GM12872 (cell line): ENCODE results near the gene WDFY4.

ENCODE experiments used
- TF ChIP-seq, protein P1 (sequence below): IDR thresholded peaks from 3 replicates; pipeline ENCODE4 v1.5.1; 2011; ENCODE audit warnings: low read depth, mild to moderate bottlenecking, low read length, moderate library complexity; ENCODE audit not compliant: insufficient read depth

WDFY4 gene

DNA sequence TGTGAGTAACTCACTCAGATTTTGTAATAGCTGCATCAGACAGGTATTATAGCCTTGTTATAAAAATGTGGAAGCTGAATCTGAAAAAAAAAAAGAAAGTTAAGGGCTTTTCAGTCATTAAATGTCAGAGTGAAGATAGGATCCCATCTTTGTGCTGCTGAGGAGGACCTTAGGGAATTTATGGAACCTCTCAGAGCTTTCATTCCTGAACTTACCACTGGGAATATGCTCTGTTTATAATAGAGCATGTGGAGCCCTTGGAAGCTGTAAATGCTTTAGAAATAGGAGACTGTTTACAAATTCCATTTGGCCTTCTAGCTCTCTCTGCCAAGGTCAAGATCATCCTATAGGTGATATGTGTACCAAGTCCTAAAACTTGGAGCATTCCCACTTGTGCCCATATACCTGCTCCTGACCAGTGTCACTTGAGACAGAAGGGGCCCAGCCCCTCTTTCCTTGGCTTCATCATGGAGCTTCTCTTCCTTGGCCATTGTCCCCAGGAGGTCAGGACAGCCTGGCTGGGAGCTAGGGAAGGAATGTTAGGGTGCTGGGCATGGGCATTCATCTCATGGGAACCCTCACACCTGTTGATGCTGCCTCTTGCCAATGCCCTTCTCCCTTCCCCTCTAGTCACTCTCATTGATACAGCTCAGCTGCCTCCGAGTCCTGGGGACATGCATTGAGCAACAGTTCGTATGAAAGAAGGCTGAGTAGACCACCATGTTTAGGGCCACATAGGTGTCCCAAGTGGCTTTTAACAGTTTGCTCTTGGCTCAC lies 149.7 kb downstream of the WDFY4 start:
- TF ChIP-seq, protein P1, sequence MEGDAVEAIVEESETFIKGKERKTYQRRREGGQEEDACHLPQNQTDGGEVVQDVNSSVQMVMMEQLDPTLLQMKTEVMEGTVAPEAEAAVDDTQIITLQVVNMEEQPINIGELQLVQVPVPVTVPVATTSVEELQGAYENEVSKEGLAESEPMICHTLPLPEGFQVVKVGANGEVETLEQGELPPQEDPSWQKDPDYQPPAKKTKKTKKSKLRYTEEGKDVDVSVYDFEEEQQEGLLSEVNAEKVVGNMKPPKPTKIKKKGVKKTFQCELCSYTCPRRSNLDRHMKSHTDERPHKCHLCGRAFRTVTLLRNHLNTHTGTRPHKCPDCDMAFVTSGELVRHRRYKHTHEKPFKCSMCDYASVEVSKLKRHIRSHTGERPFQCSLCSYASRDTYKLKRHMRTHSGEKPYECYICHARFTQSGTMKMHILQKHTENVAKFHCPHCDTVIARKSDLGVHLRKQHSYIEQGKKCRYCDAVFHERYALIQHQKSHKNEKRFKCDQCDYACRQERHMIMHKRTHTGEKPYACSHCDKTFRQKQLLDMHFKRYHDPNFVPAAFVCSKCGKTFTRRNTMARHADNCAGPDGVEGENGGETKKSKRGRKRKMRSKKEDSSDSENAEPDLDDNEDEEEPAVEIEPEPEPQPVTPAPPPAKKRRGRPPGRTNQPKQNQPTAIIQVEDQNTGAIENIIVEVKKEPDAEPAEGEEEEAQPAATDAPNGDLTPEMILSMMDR = no peak

DNA sequence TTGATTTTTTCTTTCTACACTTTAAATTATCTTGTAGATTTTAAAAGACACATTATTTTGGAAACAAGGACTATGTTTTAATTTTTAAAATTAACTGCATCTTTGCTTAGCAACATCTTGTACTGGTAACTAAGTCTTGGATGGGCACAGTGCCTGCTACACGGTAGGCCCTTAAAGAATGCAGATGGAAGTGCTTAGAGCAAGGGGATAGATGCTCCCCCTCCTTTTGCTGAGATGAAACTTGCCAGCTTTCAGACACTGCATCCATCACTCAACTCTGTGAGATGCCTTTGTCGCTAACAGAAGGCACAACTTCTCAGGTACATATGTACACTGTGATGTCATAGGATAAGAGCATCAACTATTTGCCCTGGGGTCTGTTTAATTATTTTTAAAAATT lies 151.1 kb downstream of the WDFY4 start:
- TF ChIP-seq, protein P1 = no peak

DNA sequence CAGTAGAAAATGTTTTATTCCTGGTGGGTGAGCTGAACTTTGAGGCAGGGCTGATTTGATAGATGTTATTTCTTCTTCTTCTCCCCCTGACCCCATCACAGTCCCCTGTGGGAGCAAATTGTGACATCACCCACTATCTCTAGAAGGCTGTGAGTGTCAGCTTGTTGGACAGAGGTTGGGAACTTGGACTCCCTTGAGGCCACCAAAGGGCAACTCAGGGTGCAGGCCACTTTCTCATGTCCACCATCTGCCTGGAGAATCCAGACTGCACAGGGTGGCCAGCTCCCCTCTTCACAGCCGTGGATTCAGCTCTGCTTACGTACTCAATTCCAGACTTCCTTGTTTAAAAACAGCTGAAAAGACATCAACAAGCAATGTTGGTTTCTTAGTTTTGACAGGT lies 151.9 kb downstream of the WDFY4 start:
- TF ChIP-seq, protein P1 = no peak

DNA sequence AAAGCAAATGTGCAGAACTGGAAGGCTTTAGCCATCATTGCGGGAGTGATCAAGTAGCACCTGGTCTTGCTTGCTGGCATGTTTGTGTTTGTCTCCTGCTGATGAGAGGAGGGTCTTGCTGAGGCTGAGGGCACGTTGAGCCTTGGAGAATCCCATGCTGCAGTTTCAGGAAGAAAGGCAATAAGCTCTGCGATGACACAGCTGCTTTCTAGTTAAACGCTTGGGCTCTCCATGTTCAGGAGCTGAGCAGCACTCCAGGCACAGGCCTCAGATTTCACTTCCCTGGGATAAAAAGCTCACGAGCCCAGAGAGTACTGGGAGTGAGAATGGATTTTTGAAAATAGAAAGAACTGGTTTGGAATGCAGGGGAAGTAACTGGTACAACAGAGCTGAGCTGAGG lies 154.2 kb downstream of the WDFY4 start:
- TF ChIP-seq, protein P1 = no peak

DNA sequence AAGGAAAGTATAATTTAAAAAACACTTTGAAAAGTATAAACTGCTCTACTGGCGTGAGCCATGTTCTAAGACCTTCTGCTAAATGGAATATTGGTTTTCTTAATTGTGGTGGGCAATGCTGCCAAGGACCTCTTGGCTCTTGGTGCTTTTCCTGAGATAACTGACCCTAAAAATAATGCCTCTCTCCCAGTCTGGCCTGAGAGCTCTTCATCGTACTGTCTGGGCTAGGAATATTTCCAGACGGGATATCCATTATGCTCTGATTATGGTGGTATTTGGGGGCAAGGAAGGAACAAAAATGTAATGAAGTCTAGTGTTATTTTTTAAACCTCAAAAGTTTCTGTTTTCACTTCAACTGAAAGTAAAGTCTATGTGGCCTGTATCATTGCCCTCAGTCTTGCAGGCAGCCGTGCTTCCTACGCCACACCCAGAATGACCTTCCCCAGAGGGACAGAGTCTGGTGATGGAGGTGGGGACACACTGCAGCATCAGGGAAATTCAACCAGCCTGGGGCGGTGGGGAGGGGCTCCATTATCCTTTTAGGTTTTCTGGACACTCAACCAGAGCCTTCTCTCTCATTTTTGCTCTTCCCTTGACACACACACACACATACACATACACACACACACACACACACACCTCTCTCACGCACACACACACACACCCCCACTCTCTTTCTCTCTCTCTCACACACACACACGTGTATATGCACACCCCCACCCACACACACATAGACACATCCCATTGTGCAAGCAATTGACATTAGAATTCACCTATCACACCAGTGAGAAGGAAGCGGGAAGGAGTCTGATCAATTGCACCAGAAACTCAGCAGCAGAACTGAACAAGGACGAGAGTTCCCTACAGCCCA lies 155.4 kb downstream of the WDFY4 start:
- TF ChIP-seq, protein P1 = no peak

DNA sequence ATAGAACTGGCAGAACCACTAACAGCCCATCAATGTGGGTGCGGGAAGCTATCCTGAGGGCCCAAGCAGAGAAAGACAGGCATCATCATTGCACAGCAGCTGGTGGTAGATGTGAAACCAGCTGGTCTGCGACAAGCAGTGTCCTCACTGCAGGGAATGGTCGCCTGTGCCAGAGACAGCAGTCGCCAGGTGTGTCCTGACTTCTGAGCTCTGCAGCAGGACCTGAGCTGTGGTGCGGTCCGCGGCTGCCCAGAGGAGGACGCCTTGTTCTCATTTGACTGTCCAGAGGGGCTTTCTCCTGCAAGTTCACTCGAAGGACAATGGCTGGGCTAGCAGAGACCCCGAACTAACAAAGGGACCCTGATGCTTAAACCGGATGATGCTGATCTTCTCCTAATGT lies 157.6 kb downstream of the WDFY4 start:
- TF ChIP-seq, protein P1 = no peak

DNA sequence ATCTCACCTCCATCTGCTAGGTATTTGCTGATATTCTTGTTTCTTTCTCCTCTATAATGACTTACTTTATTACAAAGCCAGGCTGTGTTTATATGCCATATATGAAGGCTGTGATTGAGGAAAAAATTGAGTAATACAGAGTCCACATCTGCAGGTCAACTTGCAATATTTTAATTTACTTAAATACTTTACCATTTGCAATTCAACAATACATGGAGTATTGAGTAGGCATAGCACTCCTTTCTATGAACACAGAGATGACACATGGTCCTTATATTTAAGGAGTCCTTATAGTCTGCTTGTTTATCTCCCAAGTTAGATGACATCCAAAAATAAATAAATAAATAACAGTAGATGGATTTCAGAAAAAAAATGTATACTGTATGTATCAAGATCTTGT lies 158.5 kb downstream of the WDFY4 start:
- TF ChIP-seq, protein P1 = no peak
